ENCODE measurements around the gene IDH3A. TPM values are rescaled to one million over a fixed set of nuclear protein-coding genes. Genes with fewer than 3 reads are reported as not detected.

The IDH3A gene
- total RNA-seq, 1 donor from 2014 or later, result 41.5 TPM

DNA sequence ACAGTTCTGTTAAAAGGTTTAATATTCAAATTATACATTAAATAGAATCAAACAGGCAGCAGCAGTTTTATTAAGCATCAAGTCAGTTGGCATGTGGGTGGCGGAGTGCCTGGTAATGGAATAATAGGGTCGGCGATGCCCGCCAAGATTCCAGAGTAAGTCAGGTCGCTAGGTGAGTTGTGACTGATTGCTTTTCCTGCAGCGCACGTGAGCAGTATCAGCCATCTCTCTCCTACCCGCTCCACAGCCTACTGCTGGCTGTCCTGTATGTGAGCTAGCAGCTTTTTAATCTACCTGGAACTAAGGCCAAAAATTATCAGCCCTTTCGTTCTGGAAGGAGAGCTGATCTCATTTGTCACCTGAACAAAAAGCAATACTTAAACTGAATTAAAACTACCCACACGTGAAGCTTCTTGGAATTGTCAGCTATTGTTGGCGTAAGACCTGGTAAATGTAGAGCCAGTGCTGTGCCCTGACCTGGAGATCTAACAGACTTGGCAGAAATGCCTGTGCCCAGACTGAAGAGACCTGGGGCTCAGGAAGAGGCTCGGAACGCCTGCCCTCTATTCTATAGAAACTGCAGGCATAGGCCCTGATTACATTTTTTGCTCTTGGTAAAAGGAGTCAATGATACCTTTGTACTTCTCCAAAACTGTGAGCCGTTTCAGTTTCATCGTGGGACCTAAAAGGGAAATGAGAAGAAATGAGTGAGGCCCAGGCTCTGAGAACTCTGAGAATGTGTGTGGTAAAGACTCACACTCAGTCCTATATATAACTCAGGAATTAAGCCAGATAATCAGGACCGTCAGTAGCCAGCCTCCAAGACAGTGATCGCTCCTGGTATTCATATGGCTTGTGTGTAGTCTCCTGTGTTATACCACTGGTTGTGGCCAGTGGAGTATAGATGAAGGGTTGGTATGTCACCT, 21.9 kb downstream of the IDH3A start:
- TF ChIP-seq, protein P1, sequence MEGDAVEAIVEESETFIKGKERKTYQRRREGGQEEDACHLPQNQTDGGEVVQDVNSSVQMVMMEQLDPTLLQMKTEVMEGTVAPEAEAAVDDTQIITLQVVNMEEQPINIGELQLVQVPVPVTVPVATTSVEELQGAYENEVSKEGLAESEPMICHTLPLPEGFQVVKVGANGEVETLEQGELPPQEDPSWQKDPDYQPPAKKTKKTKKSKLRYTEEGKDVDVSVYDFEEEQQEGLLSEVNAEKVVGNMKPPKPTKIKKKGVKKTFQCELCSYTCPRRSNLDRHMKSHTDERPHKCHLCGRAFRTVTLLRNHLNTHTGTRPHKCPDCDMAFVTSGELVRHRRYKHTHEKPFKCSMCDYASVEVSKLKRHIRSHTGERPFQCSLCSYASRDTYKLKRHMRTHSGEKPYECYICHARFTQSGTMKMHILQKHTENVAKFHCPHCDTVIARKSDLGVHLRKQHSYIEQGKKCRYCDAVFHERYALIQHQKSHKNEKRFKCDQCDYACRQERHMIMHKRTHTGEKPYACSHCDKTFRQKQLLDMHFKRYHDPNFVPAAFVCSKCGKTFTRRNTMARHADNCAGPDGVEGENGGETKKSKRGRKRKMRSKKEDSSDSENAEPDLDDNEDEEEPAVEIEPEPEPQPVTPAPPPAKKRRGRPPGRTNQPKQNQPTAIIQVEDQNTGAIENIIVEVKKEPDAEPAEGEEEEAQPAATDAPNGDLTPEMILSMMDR (conservative IDR thresholded peaks at IDR 0.05), result no peak
- Mint-ChIP-seq H3K4me3 (no peak overlapping the region), H3K9me3 (no peaks in the 10 kb centered on the region), H3K27ac (ENCODE audit: unreplicated experiment) (no peak overlapping the region), H3K4me1 (no peaks in the 10 kb centered on the region), H3K27me3 (ENCODE audit: low read depth) (no peaks in the 10 kb centered on the region), H3K36me3 (ENCODE audit: low read depth) (peaks cover 20% of the 10 kb centered on the region)
- no peak for DNase-seq (ENCODE audit: low read depth, low spot score)

DNA sequence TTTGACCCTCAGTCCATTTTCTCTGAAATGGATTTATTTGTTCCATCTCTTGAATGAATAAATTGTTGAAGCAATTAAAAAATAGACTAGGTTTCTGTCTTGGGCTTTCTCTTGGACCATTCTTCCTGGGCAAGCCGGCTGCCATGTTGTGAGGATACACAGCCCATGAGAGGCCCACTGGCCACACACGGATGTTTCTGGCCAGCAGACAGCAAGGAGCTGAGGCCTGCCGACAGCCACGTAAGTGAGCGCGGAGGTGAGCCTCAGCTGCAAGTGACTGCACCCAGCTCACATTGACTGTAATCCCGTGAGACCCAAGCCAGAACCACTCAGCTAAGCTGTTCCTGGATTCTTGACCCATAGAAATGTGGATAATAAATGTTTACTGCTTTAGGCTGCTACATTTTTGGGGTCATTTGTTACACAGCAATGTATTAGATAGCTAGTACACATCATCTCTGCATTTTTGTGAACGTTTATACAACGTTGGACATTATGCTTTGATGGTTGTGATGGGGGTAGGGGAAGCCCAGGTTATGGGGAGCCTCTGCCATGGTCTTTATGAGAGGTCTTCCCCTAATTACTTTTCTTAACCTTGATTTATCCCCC, 22.8 kb downstream of the IDH3A start:
- H3K36me3 Mint-ChIP-seq (ENCODE audit: low read depth), result peaks cover 18% of the 10 kb centered on the region
- no peak for DNase-seq (ENCODE audit: low read depth, low spot score)

DNA sequence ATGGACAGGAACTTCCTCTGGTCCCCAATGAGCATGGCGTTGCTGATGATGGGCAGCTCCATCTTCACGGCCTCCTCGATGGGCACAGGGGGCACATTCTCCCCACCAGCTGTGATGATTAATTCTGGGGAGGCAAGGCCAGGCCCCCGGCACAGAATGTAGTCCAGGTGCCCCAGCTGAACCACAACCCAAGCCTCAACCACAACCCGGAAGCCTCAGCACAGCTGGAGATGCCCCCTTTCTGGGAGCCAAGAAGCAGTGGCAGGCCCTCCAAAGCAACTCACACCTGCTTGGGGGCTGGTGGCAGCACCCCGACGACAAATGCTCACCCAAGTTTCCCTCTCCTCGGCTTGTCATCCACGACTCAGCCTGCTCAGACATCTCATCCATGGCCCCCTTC, 25.2 kb downstream of the IDH3A start:
- Mint-ChIP-seq H3K9me3 (no peaks in the 10 kb centered on the region), H3K4me3 (no peak overlapping the region), H3K27ac (ENCODE audit: unreplicated experiment) (peak overlapping the region; percentile 90), H3K36me3 (ENCODE audit: low read depth) (peaks cover 15% of the 10 kb centered on the region), H3K27me3 (ENCODE audit: low read depth) (no peaks in the 10 kb centered on the region), H3K4me1 (no peaks in the 10 kb centered on the region)
- TF ChIP-seq, protein P1 (conservative IDR thresholded peaks at IDR 0.05), result no peak
- DNase-seq (ENCODE audit: low read depth, low spot score), result no peak

More for the DNA sequence above, 22.8 kb downstream of the IDH3A start:
- H3K27ac Mint-ChIP-seq (ENCODE audit: unreplicated experiment), result no peak overlapping the region
- H3K27me3 Mint-ChIP-seq (ENCODE audit: low read depth), result no peaks in the 10 kb centered on the region
- TF ChIP-seq, protein P1 (conservative IDR thresholded peaks at IDR 0.05), result no peak
- H3K4me1 Mint-ChIP-seq, result no peaks in the 10 kb centered on the region
- H3K9me3 Mint-ChIP-seq, result no peaks in the 10 kb centered on the region
- no peak overlapping the region for H3K4me3 Mint-ChIP-seq

DNA sequence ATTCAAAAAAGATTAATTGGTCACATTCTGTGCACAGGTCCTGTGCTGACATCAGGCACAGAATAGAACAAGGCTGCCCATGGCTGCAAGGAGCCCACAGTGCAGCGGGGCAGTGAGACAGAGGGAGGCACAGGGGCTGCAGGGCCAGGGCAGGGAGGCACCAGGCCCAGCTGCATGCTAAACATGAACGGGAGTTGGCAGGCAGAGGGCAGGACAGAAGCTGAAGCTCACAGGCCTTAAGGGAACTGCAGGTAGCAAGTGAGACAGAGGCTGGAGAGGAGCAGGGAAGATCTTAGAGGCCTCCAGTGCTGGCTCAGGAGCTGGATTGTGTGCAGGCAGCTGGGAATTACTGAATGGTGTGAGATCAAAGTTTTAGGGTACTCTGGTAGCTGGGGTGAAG, 26.2 kb downstream of the IDH3A start:
- Mint-ChIP-seq H3K27ac (ENCODE audit: unreplicated experiment) (no peak overlapping the region), H3K9me3 (no peaks in the 10 kb centered on the region), H3K36me3 (ENCODE audit: low read depth) (peaks cover 15% of the 10 kb centered on the region), H3K4me1 (no peaks in the 10 kb centered on the region), H3K4me3 (no peak overlapping the region), H3K27me3 (ENCODE audit: low read depth) (no peaks in the 10 kb centered on the region)
- no peak for DNase-seq (ENCODE audit: low read depth, low spot score)
- TF ChIP-seq, protein P1 (conservative IDR thresholded peaks at IDR 0.05), result no peak

DNA sequence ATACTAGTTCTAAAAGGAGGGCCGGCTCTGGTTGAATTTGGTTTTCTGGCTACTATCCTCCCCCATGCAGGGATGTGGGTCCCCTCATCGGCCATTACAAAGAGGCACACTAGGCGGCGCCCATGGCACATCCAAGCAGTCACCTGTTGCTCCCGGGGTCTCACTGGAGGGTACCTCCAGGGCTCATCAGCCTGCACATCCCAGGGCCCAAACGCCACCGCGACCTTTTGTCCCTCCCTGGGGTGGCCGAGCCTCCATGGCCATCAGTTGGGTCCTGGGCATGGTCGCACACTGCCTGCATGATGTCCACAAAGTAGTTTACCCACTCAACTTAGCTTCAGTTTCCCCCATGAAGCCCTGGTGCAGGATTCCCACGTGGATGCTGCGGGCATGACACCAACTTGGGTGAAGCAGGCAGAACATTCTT, 28.3 kb downstream of the IDH3A start:
- no peak overlapping the region for H3K4me3 Mint-ChIP-seq
- no peaks in the 10 kb centered on the region for H3K9me3 Mint-ChIP-seq
- no peak overlapping the region for H3K27ac Mint-ChIP-seq (ENCODE audit: unreplicated experiment)
- DNase-seq (ENCODE audit: low read depth, low spot score), result peak; percentile 67
- peaks cover 4% of the 10 kb centered on the region for H3K36me3 Mint-ChIP-seq (ENCODE audit: low read depth)
- no peaks in the 10 kb centered on the region for H3K4me1 Mint-ChIP-seq
- H3K27me3 Mint-ChIP-seq (ENCODE audit: low read depth), result no peaks in the 10 kb centered on the region
- TF ChIP-seq, protein P1 (conservative IDR thresholded peaks at IDR 0.05), result peak; percentile 78
